Prostate gland (tissue), 2 donors: ENCODE measurements around the gene PDGFA. TPM values are rescaled to one million over a fixed set of nuclear protein-coding genes. Genes with fewer than 3 reads are reported as not detected.
A peak's percentile ranks its signal among the peaks of the same experiment; 100 is the strongest.

Experiments
- DNase-seq: peaks from one replicate; pipeline ENCODE4 v3.0.0-alpha.2; 2019; ENCODE audit warnings: low spot score
- H3K27ac ChIP-seq, 2 donors: fragments of 200-600 bp; sonication (generic); 2 replicates each; pipeline ENCODE4 v1.5.1; 2017 to 2019
- H3K27me3 ChIP-seq: fragments of 200-600 bp; sonication (generic); replicated peaks from 2 replicates; pipeline ENCODE4 v1.5.1; 2019; ENCODE audit not compliant: insufficient read depth
- H3K36me3 ChIP-seq, 2 donors: fragments of 200-600 bp; sonication (generic); 1 replicate in 1 of 2; 2 replicates in 1 of 2; pipeline versions ENCODE4 v1.5.1 to v1.8.1; 2017 to 2019
- H3K4me1 ChIP-seq: fragments of 200-600 bp; sonication (generic); replicated peaks from 2 replicates; pipeline ENCODE4 v1.5.1; 2019
- H3K4me3 ChIP-seq, 2 donors: fragments of 200-600 bp; sonication (generic); 2 replicates each; pipeline ENCODE4 v1.5.1; 2017 to 2019
- H3K9me3 ChIP-seq: fragments of 200-600 bp; sonication (generic); 2 replicates; pipeline ENCODE4 v1.5.1; 2017
- CTCF ChIP-seq, 4 experiments: fragments of 200-600 bp in 2 of 4; fragments of 450-650 bp in 2 of 4; sonication (generic) in 2 of 4; IDR thresholded peaks; 1 replicate in 3 of 4; 2 replicates in 1 of 4; pipeline ENCODE4 v1.5.1; 2016 to 2019; ENCODE audit warnings: antibody characterized with exemption in 4 of 4, mild to moderate bottlenecking in 2 of 4, moderate library complexity in 2 of 4
- POLR2A ChIP-seq: fragments of 450-650 bp; IDR thresholded peaks from one replicate; pipeline ENCODE4 v1.6.1; 2016; ENCODE audit warnings: antibody characterized with exemption, mild to moderate bottlenecking
- POLR2AphosphoS5 ChIP-seq: sonication (generic); formaldehyde crosslinking; IDR thresholded peaks from one replicate; pipeline ENCODE4 v1.6.1; 2017; ENCODE audit warnings: antibody characterized with exemption
- WGBS: methylation state at CpG from one replicate; pipeline ENCODE4 v1.1.5; 2018; 5-methylcytosine and 5-hydroxymethylcytosine counted together
- intact Hi-C: fragments of 100-400 bp; cut with DNase I; formaldehyde crosslinking; loops from one replicate; pipeline ENCODE4 v1.14.2; 2022
- total RNA-seq, 2 donors: library from RNA; depleted of rRNA; stranded (reverse); fragments of >200 nt; gene quantifications; one replicate each; pipeline ENCODE4 v1.1.0, GENCODE V29; 2016

Gene PDGFA
- total RNA-seq, 2 donors from 2014 or later, result 40.4 to 75.0 TPM

GRCh38 chr7:495326-495725, 24.3 kb downstream of the PDGFA start:
- no peak for DNase-seq
- H3K36me3 ChIP-seq, result no peaks in the 10 kb centered on the region
- WGBS, result 91% methylated on average over 9 of the region's 9 CpGs
- no peaks in the 10 kb centered on the region for H3K9me3 ChIP-seq
- H3K4me3 ChIP-seq, result no peak overlapping the region
- intact Hi-C loops, result no loop called here
- H3K27ac ChIP-seq, result peak overlapping the region; percentile 19 to 49
- no peaks in the 10 kb centered on the region for H3K4me1 ChIP-seq
- H3K27me3 ChIP-seq, result no peaks in the 10 kb centered on the region
- TF ChIP-seq POLR2AphosphoS5 (no peak), CTCF (IDR thresholded peaks at IDR 0.05) (no peak), POLR2A (no peak)

GRCh38 chr7:494906-495305, 24.7 kb downstream of the PDGFA start:
- no peaks in the 10 kb centered on the region for H3K9me3 ChIP-seq
- no peaks in the 10 kb centered on the region for H3K27me3 ChIP-seq
- H3K4me3 ChIP-seq, result no peak overlapping the region
- TF ChIP-seq POLR2A, result no peak
- TF ChIP-seq POLR2AphosphoS5, result no peak
- TF ChIP-seq CTCF (IDR thresholded peaks at IDR 0.05), result no peak
- intact Hi-C loops, result no loop called here
- 87% methylated on average over 4 of the region's 6 CpGs for WGBS
- H3K4me1 ChIP-seq, result no peaks in the 10 kb centered on the region
- no peaks in the 10 kb centered on the region for H3K36me3 ChIP-seq
- H3K27ac ChIP-seq, result no peak overlapping the region
- DNase-seq, result no peak

GRCh38 chr7:494259-494687, 25.4 kb downstream of the PDGFA start:
- TF ChIP-seq CTCF (IDR thresholded peaks at IDR 0.05) (no peak), POLR2AphosphoS5 (no peak), POLR2A (no peak)
- intact Hi-C loops, result no loop called here
- WGBS, result 89% methylated on average over 30 of the region's 31 CpGs
- Histone ChIP-seq H3K27ac (no peak overlapping the region), H3K9me3 (no peaks in the 10 kb centered on the region), H3K4me1 (no peaks in the 10 kb centered on the region), H3K27me3 (no peaks in the 10 kb centered on the region), H3K4me3 (no peak overlapping the region), H3K36me3 (no peaks in the 10 kb centered on the region)
- no peak for DNase-seq

- TF ChIP-seq POLR2AphosphoS5 (no peak), CTCF (IDR thresholded peaks at IDR 0.05) (no peak), POLR2A (no peak)
- H3K36me3 ChIP-seq, result no peaks in the 10 kb centered on the region
- no peak overlapping the region for H3K4me3 ChIP-seq
- no peaks in the 10 kb centered on the region for H3K4me1 ChIP-seq
- no peaks in the 10 kb centered on the region for H3K27me3 ChIP-seq
- H3K27ac ChIP-seq, result no peak overlapping the region
- no peak for DNase-seq
- H3K9me3 ChIP-seq, result no peaks in the 10 kb centered on the region
- intact Hi-C loops, result no loop called here
- 94% methylated on average over 52 of the region's 55 CpGs for WGBS
Measured at GRCh38 chr7:493661-494251, 25.9 kb downstream of the PDGFA start.

- H3K27me3 ChIP-seq, result no peaks in the 10 kb centered on the region
- TF ChIP-seq CTCF (IDR thresholded peaks at IDR 0.05) (no peak), POLR2AphosphoS5 (no peak), POLR2A (no peak)
- DNase-seq, result no peak
- no peaks in the 10 kb centered on the region for H3K4me1 ChIP-seq
- H3K4me3 ChIP-seq, result no peak overlapping the region
- H3K36me3 ChIP-seq, result no peaks in the 10 kb centered on the region
- no peak overlapping the region for H3K27ac ChIP-seq
- 51% methylated on average over 8 of the region's 8 CpGs for WGBS
- intact Hi-C loops, result no loop called here
- H3K9me3 ChIP-seq, result no peaks in the 10 kb centered on the region
Measured at GRCh38 chr7:492714-493065, 27.0 kb downstream of the PDGFA start.
